Caco-2 (cell line): Measurements from ENCODE around the gene DOCK2. TPM values are rescaled to one million over a fixed set of nuclear protein-coding genes. Genes with fewer than 3 reads are reported as not detected.

Source experiments
- BruUV-seq: library from RNA; stranded (reverse); fragments of 400-500 nt; replicated peaks from 2 replicates; lab custom pipeline; 2021; lab: Mats Ljungman, UMichigan
- CTCF ChIA-PET: fragments of 300-600 bp; sonication (Branson Sonifier 250); formaldehyde crosslinking; loops from one replicate; lab custom pipeline; 2022; ENCODE audit warnings: antibody characterized with exemption; lab: Charles Lee
- POLR2A ChIA-PET: fragments of 300-600 bp; sonication (Branson Sonifier 250); formaldehyde crosslinking; loops from one replicate; lab custom pipeline; 2022; ENCODE audit warnings: antibody characterized with exemption; lab: Charles Lee
- DNase-seq, 2 experiments: peaks; one replicate each; pipeline versions ENCODE4 v3.0.0 to v3.0.0-alpha.2; 2020 to 2022
- H3K27me3 ChIP-seq: replicated peaks from 2 replicates; pipeline ENCODE4 v1.6.0; 2011; ENCODE audit warnings: low read length; ENCODE audit not compliant: control insufficient read depth, insufficient read depth
- H3K36me3 ChIP-seq: 2 replicates; pipeline ENCODE4 v1.5.1; 2011; ENCODE audit warnings: low read length; ENCODE audit not compliant: control insufficient read depth, insufficient read depth
- H3K4me1 ChIP-seq: fragments of 250-450 bp; sonication (Bioruptor Pico); 2 replicates; pipeline ENCODE4 v1.5.1; 2020; ENCODE audit warnings: mild to moderate bottlenecking
- H3K4me3 ChIP-seq: 2 replicates; pipeline ENCODE4 v1.5.1; 2011; ENCODE audit warnings: low read depth, mild to moderate bottlenecking, control low read depth, low read length
- H3K9me3 ChIP-seq: fragments of 250-450 bp; sonication (Bioruptor Pico); 2 replicates; pipeline ENCODE4 v1.5.1; 2020; ENCODE audit warnings: mild to moderate bottlenecking, moderate library complexity
- H3K27ac Mint-ChIP-seq: one replicate; pipeline ENCODE4 v1.8.0; 2022; ENCODE audit warnings: mixed read lengths; ENCODE audit not compliant: unreplicated experiment
- H3K27me3 Mint-ChIP-seq: one replicate; pipeline ENCODE4 v1.8.0; 2022; ENCODE audit warnings: mixed read lengths; ENCODE audit not compliant: insufficient read depth, unreplicated experiment
- H3K36me3 Mint-ChIP-seq: one replicate; pipeline ENCODE4 v1.8.0; 2022; ENCODE audit warnings: mild to moderate bottlenecking, mixed read lengths; ENCODE audit not compliant: insufficient read depth, unreplicated experiment
- H3K4me1 Mint-ChIP-seq: one replicate; pipeline ENCODE4 v1.8.0; 2022; ENCODE audit warnings: low read depth, mixed read lengths; ENCODE audit not compliant: unreplicated experiment
- H3K4me3 Mint-ChIP-seq: one replicate; pipeline ENCODE4 v1.8.0; 2022; ENCODE audit warnings: mild to moderate bottlenecking, moderate library complexity, mixed read lengths; ENCODE audit not compliant: unreplicated experiment
- H3K9me3 Mint-ChIP-seq: one replicate; pipeline ENCODE4 v1.8.0; 2022; ENCODE audit warnings: mixed read lengths; ENCODE audit not compliant: unreplicated experiment
- intact Hi-C: fragments of 100-400 bp; cut with micrococcal nuclease; formaldehyde crosslinking; loops from one replicate; pipeline ENCODE4 v1.10.0; 2022; ENCODE audit not compliant: unreplicated experiment
- total RNA-seq: library from RNA; stranded (reverse); gene quantifications from 2 replicates; pipeline ENCODE4 v1.2.3, GENCODE V29; 2022
- TF ChIP-seq, protein P1 (sequence below), 2 experiments: fragments of 200-600 bp in 1 of 2; IDR thresholded peaks; 1 replicate in 1 of 2; 2 replicates in 1 of 2; pipeline versions ENCODE4 v1.5.1 to v1.8.0; 2011 to 2022; ENCODE audit warnings: antibody characterized with exemption in 1 of 2, control low read depth in 1 of 2, inconsistent platforms in 1 of 2, low read depth in 1 of 2, low read length in 1 of 2, mild to moderate bottlenecking in 1 of 2, moderate library complexity in 1 of 2; ENCODE audit not compliant: insufficient read depth in 1 of 2, severe bottlenecking in 1 of 2, unreplicated experiment in 1 of 2

Gene DOCK2
- total RNA-seq, 1 experiment from 2014 or later = 0.09 TPM

DNA sequence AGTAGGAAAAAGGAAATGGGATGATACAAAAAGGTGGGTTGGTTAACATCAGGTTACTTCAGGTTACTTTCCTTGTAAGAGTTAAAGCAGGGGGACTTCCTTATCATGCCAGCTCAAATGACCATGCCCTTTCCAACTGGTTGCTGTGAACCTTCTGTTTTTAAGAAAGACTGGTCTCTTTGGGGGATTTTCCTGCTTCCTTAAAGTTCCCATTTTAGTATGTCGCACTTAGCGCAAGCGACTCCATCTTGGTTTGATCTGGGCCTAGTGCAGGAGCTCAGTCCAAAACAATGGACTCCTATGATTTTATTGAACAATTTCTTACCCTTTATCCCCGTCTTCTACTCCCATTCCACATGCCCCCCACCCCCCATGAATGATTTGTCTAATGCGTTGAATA lies 173.4 kb downstream of the DOCK2 start:
- peak overlapping the region; percentile 20 for H3K27ac Mint-ChIP-seq
- no peak overlapping the region for H3K4me3 Mint-ChIP-seq
- Histone ChIP-seq H3K4me3 (no peak overlapping the region), H3K9me3 (no peaks in the 10 kb centered on the region), H3K27me3 (no peaks in the 10 kb centered on the region), H3K36me3 (no peaks in the 10 kb centered on the region), H3K4me1 (no peaks in the 10 kb centered on the region)
- H3K27me3 Mint-ChIP-seq = no peaks in the 10 kb centered on the region
- no TSS peak for BruUV-seq
- ChIA-PET POLR2A (no interaction called here), CTCF (no interaction called here)
- H3K4me1 Mint-ChIP-seq = peaks cover 7% of the 10 kb centered on the region
- H3K36me3 Mint-ChIP-seq = no peaks in the 10 kb centered on the region
- intact Hi-C loops = no loop called here
- H3K9me3 Mint-ChIP-seq = no peaks in the 10 kb centered on the region
- no peak for DNase-seq
- TF ChIP-seq, protein P1, sequence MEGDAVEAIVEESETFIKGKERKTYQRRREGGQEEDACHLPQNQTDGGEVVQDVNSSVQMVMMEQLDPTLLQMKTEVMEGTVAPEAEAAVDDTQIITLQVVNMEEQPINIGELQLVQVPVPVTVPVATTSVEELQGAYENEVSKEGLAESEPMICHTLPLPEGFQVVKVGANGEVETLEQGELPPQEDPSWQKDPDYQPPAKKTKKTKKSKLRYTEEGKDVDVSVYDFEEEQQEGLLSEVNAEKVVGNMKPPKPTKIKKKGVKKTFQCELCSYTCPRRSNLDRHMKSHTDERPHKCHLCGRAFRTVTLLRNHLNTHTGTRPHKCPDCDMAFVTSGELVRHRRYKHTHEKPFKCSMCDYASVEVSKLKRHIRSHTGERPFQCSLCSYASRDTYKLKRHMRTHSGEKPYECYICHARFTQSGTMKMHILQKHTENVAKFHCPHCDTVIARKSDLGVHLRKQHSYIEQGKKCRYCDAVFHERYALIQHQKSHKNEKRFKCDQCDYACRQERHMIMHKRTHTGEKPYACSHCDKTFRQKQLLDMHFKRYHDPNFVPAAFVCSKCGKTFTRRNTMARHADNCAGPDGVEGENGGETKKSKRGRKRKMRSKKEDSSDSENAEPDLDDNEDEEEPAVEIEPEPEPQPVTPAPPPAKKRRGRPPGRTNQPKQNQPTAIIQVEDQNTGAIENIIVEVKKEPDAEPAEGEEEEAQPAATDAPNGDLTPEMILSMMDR (IDR thresholded peaks at IDR 0.05; ENCODE audit: insufficient read depth in 1 of 2, low read depth in 1 of 2, low read length in 1 of 2, severe bottlenecking in 1 of 2, unreplicated experiment in 1 of 2) = no peak

DNA sequence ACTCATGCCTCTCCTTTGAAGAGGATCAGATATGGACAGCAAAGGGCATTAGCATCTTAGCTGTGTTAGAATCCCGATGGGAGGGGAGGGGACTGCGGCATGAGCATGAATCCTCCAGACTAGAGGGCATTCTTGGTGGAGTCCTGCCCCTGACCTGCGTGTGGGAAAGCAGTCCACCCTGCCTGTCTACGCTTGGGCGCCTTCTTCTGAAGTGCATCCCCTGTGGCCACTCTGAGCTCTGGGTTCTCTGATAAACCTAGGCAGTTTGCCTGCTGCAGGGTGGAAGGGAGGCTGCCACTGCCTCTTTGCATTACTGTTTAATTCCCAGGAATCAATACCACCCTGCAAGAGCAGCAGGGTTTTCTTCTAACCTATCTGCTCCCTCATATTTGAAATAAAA lies 173.9 kb downstream of the DOCK2 start:
- no peaks in the 10 kb centered on the region for H3K9me3 Mint-ChIP-seq
- Histone ChIP-seq H3K9me3 (no peaks in the 10 kb centered on the region), H3K36me3 (no peaks in the 10 kb centered on the region), H3K27me3 (no peaks in the 10 kb centered on the region), H3K4me1 (no peaks in the 10 kb centered on the region), H3K4me3 (no peak overlapping the region)
- H3K36me3 Mint-ChIP-seq = no peaks in the 10 kb centered on the region
- TF ChIP-seq, protein P1 (IDR thresholded peaks at IDR 0.05; ENCODE audit: insufficient read depth in 1 of 2, low read depth in 1 of 2, low read length in 1 of 2, severe bottlenecking in 1 of 2, unreplicated experiment in 1 of 2) = no peak
- no peak overlapping the region for H3K4me3 Mint-ChIP-seq
- ChIA-PET CTCF (interaction anchor here (0.6 kb wide), 1 partner anchor 129 kb away, joined by 3 read pairs; no protein-coding TSS in a partner anchor), POLR2A (no interaction called here)
- peaks cover 7% of the 10 kb centered on the region for H3K4me1 Mint-ChIP-seq
- peak overlapping the region; percentile 20 for H3K27ac Mint-ChIP-seq
- no peaks in the 10 kb centered on the region for H3K27me3 Mint-ChIP-seq
- no peak for DNase-seq
- intact Hi-C loops = no loop called here
- no TSS peak for BruUV-seq

- Mint-ChIP-seq H3K36me3 (no peaks in the 10 kb centered on the region), H3K4me1 (peaks cover 7% of the 10 kb centered on the region), H3K9me3 (no peaks in the 10 kb centered on the region), H3K27ac (no peak overlapping the region), H3K4me3 (no peak overlapping the region), H3K27me3 (no peaks in the 10 kb centered on the region)
- intact Hi-C loops = no loop called here
- ChIA-PET POLR2A (no interaction called here), CTCF (no interaction called here)
- H3K27me3 ChIP-seq = no peaks in the 10 kb centered on the region
- H3K4me1 ChIP-seq = no peaks in the 10 kb centered on the region
- BruUV-seq = no TSS peak
- H3K36me3 ChIP-seq = no peaks in the 10 kb centered on the region
- no peak overlapping the region for H3K4me3 ChIP-seq
- H3K9me3 ChIP-seq = no peaks in the 10 kb centered on the region
- DNase-seq = no peak
- TF ChIP-seq, protein P1 (IDR thresholded peaks at IDR 0.05; ENCODE audit: insufficient read depth in 1 of 2, low read depth in 1 of 2, low read length in 1 of 2, severe bottlenecking in 1 of 2, unreplicated experiment in 1 of 2) = no peak
Measured at GRCh38 chr5:169811680-169812079, 174.6 kb downstream of the DOCK2 start.
